ENCODE measurements around the gene PPM1N. TPM values are rescaled to one million over a fixed set of nuclear protein-coding genes. Genes with fewer than 3 reads are reported as not detected.

PPM1N gene
- total and polyA plus RNA-seq, 2 of the 13 experiments (the other 11 are each of a cell fraction or from before 2014, with no cell fraction given), result 0.31 to 1.8 TPM

DNA sequence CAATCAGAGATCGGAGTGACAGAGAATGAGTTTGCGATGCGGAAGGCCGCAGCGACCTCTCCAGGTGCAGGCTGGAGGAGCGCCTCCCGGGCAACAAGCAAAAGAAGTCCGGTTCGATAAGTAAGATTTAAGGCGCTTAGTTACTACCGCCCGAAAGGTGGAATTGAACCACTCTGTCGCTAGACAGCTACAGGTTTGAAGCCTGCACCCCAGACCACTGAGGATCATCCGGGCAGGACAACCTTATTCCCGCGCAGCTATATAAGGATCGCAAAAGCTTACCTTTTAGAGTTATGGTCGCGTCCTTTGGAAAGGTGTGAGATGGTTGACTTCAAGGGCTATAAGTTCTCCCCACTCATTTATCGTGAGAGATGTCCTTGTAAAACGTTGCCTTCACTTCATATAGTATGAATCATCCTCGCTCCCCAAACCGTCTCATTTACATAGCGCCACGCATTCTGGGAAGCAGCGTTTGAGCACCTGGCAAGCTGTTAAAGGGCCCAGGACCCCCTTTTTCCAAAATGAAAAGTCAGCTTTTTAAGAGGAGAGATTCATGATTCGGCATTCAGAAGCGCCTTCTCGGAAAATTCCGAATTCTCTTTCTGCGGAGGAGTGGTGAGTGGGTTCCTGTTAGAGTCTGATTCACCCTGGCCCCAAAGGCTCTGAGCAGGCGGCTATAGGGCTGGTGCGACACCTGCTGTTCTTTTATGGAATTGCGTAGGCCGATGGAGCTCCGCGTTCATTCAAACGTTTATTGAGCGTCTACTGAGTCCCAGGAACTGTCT lies 19.6 kb upstream of the PPM1N start (continued):
- TF ChIP-seq, protein P1, sequence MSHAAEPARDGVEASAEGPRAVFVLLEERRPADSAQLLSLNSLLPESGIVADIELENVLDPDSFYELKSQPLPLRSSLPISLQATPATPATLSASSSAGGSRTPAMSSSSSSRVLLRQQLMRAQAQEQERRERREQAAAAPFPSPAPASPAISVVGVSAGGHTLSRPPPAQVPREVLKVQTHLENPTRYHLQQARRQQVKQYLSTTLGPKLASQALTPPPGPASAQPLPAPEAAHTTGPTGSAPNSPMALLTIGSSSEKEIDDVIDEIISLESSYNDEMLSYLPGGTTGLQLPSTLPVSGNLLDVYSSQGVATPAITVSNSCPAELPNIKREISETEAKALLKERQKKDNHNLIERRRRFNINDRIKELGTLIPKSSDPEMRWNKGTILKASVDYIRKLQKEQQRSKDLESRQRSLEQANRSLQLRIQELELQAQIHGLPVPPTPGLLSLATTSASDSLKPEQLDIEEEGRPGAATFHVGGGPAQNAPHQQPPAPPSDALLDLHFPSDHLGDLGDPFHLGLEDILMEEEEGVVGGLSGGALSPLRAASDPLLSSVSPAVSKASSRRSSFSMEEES (CRISPR knock-in tag; IDR thresholded peaks at IDR 0.05), result peak; percentile 47; the same call in 1 of the 2 replicates
- TF ChIP-seq FOXA3 (CRISPR knock-in tag; IDR thresholded peaks at IDR 0.05), result no peak; the same call in 1 of the 2 replicates
- TF ChIP-seq DMAP1 (CRISPR knock-in tag; IDR thresholded peaks at IDR 0.05), result no peak
- TF ChIP-seq NFIB (CRISPR knock-in tag; IDR thresholded peaks at IDR 0.05; ENCODE audit: borderline replicate concordance), result no peak
- no peak for TF ChIP-seq TCF7L2 (IDR thresholded peaks at IDR 0.05; ENCODE audit: low read depth, low read length)
- TF ChIP-seq, protein P2, sequence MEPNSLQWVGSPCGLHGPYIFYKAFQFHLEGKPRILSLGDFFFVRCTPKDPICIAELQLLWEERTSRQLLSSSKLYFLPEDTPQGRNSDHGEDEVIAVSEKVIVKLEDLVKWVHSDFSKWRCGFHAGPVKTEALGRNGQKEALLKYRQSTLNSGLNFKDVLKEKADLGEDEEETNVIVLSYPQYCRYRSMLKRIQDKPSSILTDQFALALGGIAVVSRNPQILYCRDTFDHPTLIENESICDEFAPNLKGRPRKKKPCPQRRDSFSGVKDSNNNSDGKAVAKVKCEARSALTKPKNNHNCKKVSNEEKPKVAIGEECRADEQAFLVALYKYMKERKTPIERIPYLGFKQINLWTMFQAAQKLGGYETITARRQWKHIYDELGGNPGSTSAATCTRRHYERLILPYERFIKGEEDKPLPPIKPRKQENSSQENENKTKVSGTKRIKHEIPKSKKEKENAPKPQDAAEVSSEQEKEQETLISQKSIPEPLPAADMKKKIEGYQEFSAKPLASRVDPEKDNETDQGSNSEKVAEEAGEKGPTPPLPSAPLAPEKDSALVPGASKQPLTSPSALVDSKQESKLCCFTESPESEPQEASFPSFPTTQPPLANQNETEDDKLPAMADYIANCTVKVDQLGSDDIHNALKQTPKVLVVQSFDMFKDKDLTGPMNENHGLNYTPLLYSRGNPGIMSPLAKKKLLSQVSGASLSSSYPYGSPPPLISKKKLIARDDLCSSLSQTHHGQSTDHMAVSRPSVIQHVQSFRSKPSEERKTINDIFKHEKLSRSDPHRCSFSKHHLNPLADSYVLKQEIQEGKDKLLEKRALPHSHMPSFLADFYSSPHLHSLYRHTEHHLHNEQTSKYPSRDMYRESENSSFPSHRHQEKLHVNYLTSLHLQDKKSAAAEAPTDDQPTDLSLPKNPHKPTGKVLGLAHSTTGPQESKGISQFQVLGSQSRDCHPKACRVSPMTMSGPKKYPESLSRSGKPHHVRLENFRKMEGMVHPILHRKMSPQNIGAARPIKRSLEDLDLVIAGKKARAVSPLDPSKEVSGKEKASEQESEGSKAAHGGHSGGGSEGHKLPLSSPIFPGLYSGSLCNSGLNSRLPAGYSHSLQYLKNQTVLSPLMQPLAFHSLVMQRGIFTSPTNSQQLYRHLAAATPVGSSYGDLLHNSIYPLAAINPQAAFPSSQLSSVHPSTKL (CRISPR knock-in tag; IDR thresholded peaks at IDR 0.05), result peak; percentile 56
- peak; percentile 79 for TF ChIP-seq TARDBP (CRISPR knock-in tag; IDR thresholded peaks at IDR 0.05)
- TF ChIP-seq ZNF230 (CRISPR knock-in tag; IDR thresholded peaks at IDR 0.05), result peak; percentile 15; the same call in 1 of the 2 replicates
- TF ChIP-seq ZBTB3 (CRISPR knock-in tag; IDR thresholded peaks at IDR 0.05; ENCODE audit: borderline replicate concordance, low read depth), result no peak
- TF ChIP-seq, protein P3, sequence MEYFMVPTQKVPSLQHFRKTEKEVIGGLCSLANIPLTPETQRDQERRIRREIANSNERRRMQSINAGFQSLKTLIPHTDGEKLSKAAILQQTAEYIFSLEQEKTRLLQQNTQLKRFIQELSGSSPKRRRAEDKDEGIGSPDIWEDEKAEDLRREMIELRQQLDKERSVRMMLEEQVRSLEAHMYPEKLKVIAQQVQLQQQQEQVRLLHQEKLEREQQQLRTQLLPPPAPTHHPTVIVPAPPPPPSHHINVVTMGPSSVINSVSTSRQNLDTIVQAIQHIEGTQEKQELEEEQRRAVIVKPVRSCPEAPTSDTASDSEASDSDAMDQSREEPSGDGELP (IDR thresholded peaks at IDR 0.05; ENCODE audit: borderline replicate concordance, low read depth), result peak; percentile 67; the same call in 1 of the 2 replicates
- TF ChIP-seq, protein P4, sequence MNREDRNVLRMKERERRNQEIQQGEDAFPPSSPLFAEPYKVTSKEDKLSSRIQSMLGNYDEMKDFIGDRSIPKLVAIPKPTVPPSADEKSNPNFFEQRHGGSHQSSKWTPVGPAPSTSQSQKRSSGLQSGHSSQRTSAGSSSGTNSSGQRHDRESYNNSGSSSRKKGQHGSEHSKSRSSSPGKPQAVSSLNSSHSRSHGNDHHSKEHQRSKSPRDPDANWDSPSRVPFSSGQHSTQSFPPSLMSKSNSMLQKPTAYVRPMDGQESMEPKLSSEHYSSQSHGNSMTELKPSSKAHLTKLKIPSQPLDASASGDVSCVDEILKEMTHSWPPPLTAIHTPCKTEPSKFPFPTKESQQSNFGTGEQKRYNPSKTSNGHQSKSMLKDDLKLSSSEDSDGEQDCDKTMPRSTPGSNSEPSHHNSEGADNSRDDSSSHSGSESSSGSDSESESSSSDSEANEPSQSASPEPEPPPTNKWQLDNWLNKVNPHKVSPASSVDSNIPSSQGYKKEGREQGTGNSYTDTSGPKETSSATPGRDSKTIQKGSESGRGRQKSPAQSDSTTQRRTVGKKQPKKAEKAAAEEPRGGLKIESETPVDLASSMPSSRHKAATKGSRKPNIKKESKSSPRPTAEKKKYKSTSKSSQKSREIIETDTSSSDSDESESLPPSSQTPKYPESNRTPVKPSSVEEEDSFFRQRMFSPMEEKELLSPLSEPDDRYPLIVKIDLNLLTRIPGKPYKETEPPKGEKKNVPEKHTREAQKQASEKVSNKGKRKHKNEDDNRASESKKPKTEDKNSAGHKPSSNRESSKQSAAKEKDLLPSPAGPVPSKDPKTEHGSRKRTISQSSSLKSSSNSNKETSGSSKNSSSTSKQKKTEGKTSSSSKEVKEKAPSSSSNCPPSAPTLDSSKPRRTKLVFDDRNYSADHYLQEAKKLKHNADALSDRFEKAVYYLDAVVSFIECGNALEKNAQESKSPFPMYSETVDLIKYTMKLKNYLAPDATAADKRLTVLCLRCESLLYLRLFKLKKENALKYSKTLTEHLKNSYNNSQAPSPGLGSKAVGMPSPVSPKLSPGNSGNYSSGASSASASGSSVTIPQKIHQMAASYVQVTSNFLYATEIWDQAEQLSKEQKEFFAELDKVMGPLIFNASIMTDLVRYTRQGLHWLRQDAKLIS (CRISPR knock-in tag; IDR thresholded peaks at IDR 0.05), result no peak
- no peak for TF ChIP-seq ZNF264 (CRISPR knock-in tag; IDR thresholded peaks at IDR 0.05)
- TF ChIP-seq ZNF616 (CRISPR knock-in tag; IDR thresholded peaks at IDR 0.05; ENCODE audit: low read depth), result no peak
- TF ChIP-seq SMAD1 (CRISPR knock-in tag; IDR thresholded peaks at IDR 0.05; ENCODE audit: borderline replicate concordance, low read depth), result no peak
- peak; percentile 44 to 59; a peak in 3 of 4 replicates for TF ChIP-seq MAFK (conservative IDR thresholded peaks at IDR 0.05 in 1 of 2, IDR thresholded peaks at IDR 0.05 in 1 of 2; ENCODE audit: low read length in 2 of 2)
- TF ChIP-seq ZNF547 (CRISPR knock-in tag; IDR thresholded peaks at IDR 0.05), result peak; percentile 39; the same call in 1 of the 2 replicates
- TF ChIP-seq, protein P5, sequence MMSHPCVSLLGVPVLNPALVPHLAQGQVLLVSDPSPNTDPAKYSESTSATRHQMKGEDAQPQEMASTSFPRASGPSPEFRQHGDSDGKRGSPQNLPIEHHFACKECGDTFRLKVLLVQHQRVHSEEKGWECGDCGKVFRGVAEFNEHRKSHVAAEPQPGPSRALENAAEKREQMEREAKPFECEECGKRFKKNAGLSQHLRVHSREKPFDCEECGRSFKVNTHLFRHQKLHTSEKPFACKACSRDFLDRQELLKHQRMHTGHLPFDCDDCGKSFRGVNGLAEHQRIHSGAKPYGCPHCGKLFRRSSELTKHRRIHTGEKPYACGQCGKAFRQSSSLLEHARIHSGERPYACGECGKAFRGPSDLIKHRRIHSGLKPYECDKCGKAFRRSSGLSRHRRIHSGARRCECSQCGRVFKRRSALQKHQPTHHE (CRISPR knock-in tag; IDR thresholded peaks at IDR 0.05; ENCODE audit: borderline replicate concordance), result peak; percentile 92; the same call in 1 of the 2 replicates
